GM21737 (cell line): ENCODE measurements around the gene IL4R.
"Not testable (repeated sequence)": the region's sequence is repeated elsewhere in the genome, so short reads cannot be mapped to it uniquely, and the experiment has no call there.

Experiments
- ATAC-seq: cut with Tn5 transposase; IDR thresholded peaks from one replicate; pipeline ENCODE4 v1.9.1; 2021; ENCODE audit warnings: mild to moderate bottlenecking, moderate library complexity; ENCODE audit not compliant: unreplicated experiment

IL4R gene

DNA sequence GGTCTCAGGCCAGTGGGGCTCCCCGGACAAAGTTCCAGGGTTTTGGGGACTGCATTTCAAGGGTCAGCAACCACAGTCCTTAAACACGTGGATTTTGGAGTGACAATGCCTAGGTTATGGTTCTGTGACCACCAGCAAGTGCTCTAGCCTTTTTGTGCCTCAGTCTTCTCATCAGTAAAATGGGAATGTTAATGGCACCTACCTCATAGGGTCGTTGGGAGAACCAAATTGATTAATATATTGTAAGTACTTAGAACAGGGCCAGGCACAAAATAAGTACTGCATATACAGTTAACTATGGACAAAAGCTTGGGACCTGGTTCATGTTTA is 13.8 kb downstream of the IL4R start:
- no peak for ATAC-seq

DNA sequence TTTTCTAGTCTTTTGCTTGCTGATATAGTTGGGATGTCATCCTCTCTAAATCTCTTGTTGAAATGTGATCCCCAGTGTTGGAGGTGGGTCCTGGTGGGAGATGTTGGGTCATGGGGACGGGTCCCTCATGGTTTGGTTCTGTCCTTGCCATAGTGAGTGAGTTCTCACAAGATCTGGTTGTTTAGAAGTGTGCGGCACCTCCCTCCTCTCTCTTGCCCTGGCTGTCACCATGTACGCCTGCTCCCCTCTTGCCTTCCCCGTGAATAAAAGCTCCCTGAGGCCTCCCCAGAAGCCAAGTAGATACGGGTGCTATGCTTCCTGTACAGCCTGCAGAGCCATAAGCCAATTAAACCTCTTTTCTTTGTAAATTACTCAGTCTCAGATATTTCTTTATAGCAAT is 15.2 kb downstream of the IL4R start:
- no peak for ATAC-seq

DNA sequence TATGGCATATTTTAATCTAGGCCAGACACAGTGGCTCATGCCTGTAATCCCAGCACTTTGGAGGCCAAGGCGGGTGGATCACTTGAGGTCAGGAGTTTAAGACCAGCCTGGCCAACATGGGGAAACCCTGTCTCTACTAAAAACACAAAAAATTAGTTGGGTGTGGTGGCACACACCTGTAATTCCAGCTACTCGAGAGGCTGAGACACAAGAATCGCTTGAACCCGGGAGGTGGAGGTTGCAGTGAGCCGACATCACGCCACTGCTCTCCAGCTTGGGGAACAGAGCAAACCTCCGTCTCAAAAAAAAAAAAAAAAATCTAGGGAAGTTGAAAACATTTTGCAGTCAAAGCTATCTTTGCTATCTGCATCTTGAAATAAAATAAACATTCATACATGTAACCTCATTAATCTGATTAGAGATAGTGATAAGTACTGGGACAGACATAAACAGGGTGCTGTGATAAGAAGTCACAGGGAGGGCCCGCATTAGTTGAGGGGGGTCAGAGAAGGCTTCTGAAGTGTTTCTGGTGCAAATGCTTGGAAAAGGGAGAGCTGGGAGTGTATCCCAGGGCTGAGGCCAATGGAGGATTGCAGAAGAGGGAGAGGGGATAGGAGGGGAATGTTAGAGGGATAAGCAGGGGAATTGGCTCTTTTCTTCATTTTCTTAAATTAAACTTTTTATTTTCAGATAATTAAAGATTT is 15.8 kb downstream of the IL4R start:
- ATAC-seq, result not testable (repeated sequence)

DNA sequence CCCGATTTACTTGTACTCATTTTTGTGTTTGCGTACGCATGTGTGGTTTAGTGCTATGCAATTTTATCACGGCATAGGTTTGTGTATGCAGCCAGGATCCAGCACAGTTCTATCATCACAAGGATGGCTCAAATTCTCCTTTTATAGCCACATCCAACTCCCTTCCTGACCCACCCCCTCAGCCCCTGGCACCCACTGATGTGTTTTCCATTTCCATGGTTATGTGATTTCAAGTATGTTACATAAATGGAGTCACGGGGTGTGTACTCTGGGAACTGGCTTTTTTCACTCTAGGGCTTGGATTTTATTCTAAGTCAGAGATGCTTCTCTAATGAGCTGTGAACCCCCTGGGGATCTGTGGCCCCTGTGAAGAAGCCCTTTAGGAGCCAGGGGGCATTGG is 16.8 kb downstream of the IL4R start:
- no peak for ATAC-seq

DNA sequence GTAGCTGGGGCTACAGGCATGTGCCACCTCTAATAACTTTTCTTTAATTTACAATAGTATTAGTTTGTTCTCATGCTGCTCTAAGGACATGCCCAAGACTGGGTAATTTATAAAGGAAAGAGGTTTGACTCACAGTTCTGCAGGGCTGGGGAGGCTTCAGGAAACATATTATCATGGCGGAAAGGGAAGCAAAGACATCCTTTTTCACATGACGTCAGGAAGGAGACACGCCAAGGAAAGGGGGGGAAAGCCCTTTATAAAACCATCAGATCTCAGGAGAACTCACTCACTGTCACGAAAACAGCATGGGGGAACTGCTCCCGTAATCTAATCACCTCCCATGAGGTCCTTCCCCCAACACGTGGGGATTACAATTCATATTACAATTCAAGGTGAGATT is 18.3 kb downstream of the IL4R start:
- no peak for ATAC-seq

DNA sequence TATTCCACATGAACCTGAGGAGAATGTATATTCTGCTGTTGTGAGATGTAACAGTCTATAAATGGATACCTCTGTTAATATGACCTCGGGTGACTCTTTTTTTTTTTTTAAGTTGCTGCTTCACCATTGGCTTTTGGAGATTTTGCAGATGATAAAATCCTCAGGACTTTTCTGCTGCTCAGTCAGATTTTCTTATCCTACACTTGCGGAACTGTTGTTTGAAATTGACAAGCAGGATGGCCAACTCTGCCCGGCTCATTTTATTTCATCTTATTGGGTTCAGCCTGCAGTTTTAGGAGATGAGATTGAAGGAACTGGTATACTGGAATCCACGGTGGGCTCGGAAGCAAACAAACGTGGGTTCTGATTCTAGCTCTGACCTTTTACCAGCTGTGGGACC is 19.3 kb downstream of the IL4R start:
- no peak for ATAC-seq

DNA sequence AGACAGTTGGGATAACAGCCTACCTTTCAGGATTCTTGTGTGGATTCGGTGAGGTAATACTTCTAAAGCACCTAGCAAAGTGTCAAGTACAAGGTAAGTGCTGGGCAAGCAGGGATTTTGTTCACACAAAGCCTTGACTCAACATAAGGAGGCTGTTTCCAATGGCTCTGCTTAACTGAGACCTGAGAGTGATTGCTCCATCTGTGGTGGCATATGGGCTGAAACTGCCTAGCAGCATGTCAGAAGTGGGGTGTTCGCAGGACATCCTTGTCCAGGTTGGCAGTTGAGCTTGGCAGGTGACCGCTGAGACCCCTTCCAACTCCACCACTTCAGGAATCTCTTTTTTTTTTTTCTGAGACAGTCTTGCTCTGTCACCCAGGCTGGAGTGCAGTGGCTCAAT is 19.8 kb downstream of the IL4R start:
- no peak for ATAC-seq

DNA sequence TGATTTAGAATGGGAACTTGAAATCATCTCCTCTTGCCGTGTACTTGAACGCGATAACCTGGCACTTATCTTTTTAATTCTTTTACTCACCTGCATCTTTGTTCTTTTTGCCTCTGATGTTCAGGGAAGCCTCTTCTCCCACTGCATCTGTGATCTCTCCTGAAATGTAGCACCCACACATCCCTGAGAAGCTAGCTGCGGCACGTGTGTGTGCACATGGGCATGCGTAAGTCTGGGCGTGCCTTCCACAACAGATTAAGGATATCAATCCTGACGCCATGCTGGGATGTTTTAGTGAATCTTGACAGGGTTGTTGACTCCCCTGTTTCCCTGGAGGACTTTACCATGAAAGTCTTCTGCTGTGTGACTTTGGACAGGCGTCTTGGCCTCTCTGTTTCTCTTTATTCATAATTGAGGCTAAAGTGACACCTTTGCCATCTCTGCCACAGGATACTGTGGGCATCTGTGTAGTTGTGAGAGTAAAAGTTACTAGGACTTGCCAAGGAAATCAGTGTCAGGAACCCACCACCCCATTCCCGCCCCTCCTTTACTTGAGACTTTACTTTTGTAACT is 20.5 kb downstream of the IL4R start:
- ATAC-seq, result no peak

DNA sequence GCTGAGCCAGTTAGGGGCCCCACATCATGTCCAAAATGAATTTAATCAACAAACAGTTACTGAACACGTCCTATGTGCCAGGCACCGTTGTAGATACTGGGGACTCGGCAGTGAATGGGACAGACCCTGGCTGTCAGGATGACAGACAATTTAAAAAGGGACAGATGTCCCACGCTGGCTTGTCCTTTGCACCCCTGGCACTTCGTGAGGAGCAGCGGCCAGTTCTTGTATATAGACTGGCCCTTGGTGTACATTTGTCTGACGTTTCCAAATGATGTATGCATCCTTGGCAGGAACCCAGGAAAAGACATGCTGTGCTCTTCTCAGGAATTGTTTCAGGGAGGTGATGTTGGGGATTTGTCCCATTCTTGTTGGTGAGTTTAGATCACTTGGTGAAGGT is 21.1 kb downstream of the IL4R start:
- ATAC-seq, result no peak

DNA sequence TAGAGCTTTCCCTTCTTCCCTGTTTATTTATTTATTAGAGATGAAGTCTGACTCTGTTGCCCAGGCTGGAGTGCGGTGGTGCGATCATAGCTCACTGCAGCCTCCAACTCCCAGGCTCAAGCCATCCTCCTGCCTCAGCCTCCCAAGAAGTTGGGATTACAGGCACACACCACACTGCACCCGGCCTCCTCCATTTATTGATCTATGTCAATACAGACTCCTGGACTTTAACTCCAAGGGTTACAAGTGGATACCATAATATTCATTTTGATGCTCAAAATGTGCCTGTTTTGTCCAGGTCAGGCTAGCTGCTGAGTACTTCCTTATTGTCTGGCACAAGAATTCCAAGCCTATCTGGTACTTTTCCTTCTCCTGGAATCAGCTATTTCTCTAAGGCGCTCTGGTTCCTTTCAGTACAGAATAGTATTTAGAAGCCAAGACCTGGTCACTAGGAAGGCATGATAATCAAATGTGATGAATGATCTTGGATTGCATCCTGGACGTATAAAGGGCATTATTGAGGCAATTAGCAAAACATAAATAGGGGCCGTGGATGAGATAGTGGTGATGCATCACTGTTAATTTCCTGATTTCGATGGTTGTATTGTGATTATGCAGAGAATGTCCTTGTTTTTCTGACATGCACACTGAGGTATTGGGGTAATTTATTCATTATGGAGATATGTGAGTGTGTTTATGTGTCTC is 21.7 kb downstream of the IL4R start:
- ATAC-seq, result no peak

DNA sequence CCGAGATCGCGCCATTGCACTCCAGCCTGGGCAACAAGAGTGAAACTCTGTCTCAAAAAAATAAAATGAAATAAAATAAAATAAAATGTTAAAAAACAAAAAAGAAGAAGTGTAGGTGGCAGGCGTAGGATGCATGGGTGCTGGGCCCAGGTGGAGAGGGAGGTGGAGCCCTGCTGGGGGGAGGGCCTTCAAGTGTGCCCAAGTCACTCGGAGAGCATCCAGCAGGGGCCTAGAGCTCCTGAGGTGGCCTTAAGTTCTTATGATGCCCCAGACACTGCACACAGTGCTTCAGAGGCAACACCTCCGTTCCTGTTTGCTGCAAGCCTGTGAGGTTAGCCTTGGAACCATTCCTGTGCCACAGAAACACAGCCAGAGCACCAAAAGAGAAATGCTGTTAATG is 23.2 kb downstream of the IL4R start:
- no peak for ATAC-seq

DNA sequence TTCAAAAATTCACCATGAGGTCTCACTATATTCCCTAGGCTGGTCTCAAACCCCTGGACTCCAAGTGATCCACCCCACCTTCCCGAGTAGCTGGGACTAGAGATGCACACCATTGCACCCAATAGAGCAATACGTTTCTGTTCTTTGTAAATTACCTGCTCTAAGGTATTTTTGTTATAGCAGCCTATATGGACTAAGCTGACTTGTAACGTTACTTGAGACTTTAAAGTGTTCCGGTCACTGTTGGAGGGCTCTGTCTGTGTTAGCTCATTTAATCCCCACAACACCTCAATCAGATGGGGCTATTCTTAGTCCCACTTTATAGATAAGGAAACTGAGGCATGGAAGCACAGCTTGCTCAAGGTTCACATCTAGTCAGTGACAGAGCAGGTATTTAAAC is 25.4 kb downstream of the IL4R start:
- no peak for ATAC-seq

DNA sequence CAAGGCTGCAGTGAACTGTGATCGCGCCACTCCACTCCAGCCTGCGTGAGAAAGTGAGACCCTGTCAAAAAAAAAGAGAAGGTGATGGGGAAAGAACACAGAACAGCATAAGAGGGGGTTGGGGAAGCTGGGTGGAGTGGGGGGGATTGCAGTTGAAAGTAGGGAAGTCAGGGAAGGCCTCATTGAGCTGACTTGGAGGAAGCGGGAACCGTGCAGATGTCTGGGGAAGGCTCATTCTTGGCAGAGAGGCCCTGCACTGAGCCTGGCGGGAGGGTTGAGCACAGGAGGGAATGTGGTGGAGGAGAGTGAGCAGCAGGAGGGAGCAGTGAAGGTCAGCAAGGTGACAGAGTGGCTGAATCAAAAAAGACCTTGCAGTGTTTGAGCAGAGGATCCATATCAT is 26.9 kb downstream of the IL4R start:
- ATAC-seq, result no peak

DNA sequence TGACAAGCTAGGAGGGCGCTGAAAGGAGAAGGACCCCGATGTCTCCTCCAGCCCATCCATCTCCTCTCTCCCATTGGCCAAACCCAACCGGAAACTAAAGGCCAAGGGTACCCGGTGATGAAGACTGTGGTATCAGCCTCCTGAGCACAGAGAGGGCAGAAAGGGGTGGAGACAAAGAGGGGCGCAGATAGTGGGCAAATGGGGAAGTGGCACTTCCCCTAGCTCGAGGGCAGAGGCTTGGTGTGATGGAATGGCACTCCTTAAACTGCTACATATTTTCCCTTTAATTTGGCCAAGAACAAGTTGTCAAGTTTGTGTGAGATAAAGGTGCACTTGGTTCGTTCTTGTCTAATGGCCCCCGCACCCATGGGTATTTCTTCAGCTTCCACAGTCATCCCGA is 27.8 kb downstream of the IL4R start:
- no peak for ATAC-seq

DNA sequence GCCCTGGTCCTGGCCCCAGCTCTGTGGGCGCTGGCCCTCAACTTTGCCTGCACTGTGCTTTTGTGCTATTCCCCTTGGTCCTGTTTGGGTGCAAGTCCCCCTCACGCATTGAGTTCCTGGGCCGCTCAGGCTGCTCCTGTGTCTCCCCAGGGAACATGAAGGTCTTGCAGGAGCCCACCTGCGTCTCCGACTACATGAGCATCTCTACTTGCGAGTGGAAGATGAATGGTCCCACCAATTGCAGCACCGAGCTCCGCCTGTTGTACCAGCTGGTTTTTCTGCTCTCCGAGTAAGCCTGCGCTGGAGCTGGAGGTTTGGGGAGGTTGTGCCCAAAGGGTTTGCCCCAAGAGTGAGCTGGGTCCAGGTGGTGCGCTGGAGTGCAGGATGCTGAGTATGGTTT is 28.2 kb downstream of the IL4R start:
- ATAC-seq, result no peak

DNA sequence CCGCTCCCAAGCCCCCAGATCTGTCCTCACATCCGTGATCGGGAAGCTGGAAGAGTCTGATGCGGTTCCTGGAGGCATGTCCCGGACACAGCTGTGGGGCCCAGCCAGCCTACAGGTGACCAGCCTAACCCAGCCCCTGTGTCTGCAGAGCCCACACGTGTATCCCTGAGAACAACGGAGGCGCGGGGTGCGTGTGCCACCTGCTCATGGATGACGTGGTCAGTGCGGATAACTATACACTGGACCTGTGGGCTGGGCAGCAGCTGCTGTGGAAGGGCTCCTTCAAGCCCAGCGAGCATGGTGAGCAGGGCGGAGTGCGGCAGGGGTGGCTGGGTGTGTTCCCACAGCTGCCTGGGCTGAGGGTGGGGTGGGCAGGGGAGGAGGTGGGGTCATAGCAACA is 30.9 kb downstream of the IL4R start:
- ATAC-seq, result no peak

DNA sequence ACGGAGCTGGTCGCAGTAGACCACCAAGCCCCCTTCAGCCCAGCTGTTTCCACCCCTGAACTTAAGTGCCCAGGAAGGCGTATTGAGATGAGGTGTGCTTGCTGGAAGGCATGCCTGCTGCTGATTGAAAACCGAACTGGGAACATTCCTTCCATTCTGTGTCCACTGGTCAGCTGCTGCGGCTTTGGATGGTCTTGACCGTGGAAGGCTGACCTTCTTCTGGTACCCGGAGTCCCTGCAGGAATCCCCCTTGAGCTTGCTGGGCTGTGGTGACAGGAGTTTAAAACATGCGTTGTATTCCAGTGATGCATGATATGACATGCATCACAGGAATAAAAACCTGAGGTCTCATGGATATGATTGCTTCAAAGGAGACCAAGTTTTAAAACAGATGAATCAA is 31.4 kb downstream of the IL4R start:
- no peak for ATAC-seq

DNA sequence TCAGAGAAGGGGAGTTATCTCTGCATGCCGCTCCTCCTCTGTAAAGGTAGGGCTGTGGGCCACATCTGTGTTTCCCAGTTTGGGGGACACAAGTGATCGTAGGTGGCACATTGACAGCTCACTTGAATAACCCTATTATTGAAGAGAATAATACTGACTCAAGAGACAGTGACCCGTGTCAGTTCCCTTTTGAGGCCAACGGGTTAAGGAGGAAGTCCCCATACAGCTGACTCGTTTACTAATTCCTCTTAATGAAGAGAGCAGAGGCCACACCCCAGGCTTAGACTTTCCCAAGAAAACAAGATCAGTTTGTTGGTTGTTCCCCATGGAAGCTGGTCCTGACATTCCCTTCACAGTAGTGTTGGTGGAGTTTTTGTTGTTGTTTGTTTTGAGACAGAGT is 33.0 kb downstream of the IL4R start:
- ATAC-seq, result no peak

DNA sequence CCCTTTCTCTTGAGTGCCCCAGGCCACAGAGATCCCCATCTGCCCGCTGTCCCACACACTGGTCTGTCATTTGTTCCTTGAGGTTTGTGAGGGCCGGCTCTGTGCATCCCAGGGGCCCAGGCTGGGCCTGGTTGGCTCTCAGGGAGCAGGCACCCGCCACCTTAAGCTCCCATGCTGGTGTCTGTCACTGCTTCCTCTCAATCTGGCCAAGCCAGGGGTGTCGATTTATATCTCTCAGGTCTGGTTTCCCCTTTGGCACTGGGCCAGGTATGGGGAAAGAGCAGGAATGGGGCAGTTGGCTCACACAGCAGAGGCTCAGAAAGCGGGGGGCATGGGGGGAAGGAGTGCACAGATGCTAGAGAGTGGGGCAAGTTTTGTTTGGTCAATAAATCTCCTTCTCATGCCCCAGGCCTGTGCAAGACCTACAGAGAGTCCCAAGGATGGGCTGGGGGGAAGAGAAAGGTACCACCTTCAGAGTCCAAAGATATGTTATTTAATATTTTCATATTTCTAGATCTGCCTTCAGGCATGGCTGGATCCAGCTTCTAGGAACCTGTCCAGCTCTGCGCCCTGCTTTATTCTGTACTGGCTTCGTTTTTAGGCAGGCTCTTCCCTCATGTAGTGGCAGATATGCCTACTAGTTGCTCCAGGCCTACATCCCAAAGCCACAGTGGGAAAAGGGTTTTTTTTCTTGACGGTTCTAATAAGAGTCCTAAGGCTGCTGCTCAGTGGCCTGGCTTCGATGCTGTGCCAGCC is 34.3 kb downstream of the IL4R start:
- ATAC-seq, result no peak

DNA sequence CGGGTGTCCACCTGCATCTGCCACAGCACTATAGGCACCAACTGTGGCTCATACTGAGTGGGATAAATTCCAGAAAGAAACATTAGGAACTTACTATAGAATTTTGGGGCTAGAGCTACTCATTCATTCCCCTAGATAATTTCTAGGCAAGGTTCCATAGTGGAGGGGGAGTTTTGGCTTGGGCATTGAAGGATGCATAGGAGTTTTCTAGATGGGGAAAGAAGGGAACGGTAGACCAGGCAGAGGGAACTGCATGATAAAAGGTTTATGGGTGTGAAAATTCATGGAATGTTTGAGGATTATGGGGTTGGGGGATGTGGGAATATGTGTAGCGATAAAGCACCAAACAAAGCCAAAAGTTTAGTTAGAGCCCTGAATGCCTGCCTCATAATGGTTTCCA is 35.5 kb downstream of the IL4R start:
- ATAC-seq, result no peak

DNA sequence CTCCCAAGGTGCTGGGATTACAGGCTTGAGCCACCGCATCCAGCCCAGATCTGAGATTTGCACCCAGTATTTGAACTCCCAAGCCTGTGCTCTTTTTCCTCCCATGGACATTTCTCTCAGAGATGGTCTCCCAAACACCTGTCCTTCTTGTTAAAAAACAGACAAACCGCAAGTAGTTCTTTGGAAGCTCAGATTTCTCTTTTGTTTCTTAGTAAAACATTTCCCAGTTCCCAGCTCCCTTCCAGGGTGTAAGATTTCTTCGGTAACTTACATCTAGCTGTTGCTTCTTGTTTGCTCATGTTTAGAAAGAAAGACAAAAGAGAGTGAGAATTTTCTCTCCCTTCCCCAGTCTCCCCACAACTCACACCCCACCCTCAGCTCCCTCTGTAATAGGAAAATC is 36.2 kb downstream of the IL4R start:
- no peak for ATAC-seq

DNA sequence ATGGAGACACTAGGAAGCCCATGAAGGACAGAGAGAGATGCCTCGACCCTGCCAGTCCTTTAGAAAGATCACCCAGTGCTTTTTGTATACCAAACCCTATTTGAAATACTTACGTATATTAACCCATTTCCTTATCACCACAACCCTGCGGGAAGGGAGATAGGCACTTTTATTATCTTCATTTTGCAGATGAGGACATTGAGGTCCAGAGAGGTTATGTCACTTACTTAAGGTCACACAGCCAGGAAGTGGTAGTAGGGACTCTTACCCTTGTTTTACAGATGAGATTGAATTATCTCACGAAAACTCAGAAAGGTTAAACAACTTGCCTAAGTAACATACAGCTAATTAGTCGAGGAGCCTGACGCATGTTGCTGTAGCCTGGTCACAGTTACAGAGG is 38.2 kb downstream of the IL4R start:
- ATAC-seq, result no peak
